Mononuclear cell (primary cell): Measurements from ENCODE around the gene KNOP1. TPM values are rescaled to one million over a fixed set of nuclear protein-coding genes. Genes with fewer than 3 reads are reported as not detected.
A peak's percentile ranks its signal among the peaks of the same experiment; 100 is the strongest.

Experiments used
- H3K27me3 ChIP-seq: 2 replicates; pipeline ENCODE4 v1.6.0; 2011; ENCODE audit warnings: low read length, control low read depth; ENCODE audit not compliant: insufficient read depth
- H3K4me1 ChIP-seq: 2 replicates; pipeline ENCODE4 v1.5.1; 2011; ENCODE audit warnings: mild to moderate bottlenecking, low read length, control low read depth; ENCODE audit not compliant: insufficient read depth
- H3K4me3 ChIP-seq: 2 replicates; pipeline ENCODE4 v1.5.1; 2011; ENCODE audit warnings: mild to moderate bottlenecking, low read length, moderate library complexity
- H3K9me3 ChIP-seq: 2 replicates; pipeline ENCODE4 v1.5.1; 2011; ENCODE audit warnings: low read depth, mild to moderate bottlenecking, control low read depth, low read length
- total RNA-seq: library from RNA; depleted of rRNA; stranded (reverse); fragments of >200 nt; gene quantifications from one replicate; pipeline ENCODE4 v1.2.3, GENCODE V29; 2012

KNOP1 gene, protein sequence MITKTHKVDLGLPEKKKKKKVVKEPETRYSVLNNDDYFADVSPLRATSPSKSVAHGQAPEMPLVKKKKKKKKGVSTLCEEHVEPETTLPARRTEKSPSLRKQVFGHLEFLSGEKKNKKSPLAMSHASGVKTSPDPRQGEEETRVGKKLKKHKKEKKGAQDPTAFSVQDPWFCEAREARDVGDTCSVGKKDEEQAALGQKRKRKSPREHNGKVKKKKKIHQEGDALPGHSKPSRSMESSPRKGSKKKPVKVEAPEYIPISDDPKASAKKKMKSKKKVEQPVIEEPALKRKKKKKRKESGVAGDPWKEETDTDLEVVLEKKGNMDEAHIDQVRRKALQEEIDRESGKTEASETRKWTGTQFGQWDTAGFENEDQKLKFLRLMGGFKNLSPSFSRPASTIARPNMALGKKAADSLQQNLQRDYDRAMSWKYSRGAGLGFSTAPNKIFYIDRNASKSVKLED
- 3.3 TPM for total RNA-seq

DNA sequence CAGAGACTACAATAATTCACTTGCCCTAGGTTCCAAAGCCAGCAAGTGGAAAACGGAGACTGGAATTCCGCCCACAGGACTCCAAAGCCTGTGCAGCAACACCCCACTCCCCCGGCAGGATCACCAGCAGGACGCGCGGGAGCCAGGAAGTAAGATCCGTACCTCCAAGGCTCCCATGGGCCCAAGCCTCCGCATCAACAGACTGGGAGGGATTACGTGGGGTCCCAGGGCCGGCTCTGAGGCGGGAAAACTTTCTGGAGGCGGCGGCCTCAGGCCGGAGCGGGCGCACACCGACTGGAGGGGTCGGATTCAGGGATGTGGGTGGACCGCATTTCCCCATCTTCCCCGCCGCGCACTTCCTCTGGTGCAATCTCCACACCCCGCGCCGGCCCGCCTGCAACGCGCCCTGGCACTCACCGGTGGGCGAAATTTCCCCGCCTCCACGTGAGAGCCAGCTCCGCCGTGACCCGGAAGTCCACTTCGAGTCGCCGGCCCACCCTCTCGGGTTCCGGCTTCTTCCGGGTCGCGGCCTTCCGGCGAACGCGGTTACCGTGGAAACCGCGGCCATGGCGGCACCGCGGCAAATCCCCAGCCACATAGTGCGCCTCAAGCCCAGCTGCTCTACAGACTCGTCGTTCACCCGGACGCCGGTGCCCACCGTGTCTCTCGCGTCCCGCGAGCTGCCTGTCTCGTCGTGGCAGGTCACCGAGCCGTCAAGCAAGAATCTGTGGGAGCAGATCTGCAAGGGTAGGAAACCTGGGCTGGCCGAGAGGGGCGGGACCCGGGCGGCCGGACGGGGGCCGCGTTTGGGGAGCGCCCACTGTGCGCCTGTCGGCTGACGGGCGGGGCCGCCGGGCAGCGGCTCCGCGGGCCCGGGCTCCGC is at the start of gene KNOP1, which contains the start of gene IQCK:
Gene KNOP1 (minus strand): TSS at position 487 of the 883 bp plus-strand sequence. CDS start 3,192 bp downstream, outside the sequence.
Gene IQCK (plus strand): TSS at position 531 of the 883 bp plus-strand sequence. CDS start 36 bp downstream, at position 567.
- H3K4me3 ChIP-seq: peak within 1 kb of the TSS; percentile 92
- no peaks in the 10 kb centered on the region for H3K27me3 ChIP-seq
- no peaks in the 10 kb centered on the region for H3K9me3 ChIP-seq
- peaks cover 18% of the 10 kb centered on the region for H3K4me1 ChIP-seq

DNA sequence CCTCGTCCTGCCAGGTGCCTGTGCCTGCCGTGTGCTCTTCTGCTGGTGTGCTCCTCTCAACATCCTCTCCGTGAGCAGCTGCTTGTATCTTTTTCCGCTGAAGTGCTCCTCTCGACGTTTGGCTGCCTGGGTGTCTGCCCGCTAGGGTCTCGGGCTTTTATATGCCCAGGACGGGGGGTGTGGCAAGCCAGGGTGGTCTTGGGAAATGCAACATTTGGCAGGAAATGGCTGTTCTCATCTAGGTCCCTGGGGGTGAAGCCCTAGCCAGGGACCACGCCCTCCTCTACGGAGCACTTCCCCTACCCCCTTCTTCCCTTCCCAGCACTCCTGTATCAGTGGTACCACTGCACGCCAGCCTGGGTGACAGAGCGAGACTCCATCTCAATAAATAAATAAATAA is 49.5 kb upstream of the KNOP1 start:
- no peaks in the 10 kb centered on the region for H3K27me3 ChIP-seq
- no peaks in the 10 kb centered on the region for H3K9me3 ChIP-seq
- H3K4me1 ChIP-seq: no peaks in the 10 kb centered on the region
- no peak overlapping the region for H3K4me3 ChIP-seq

DNA sequence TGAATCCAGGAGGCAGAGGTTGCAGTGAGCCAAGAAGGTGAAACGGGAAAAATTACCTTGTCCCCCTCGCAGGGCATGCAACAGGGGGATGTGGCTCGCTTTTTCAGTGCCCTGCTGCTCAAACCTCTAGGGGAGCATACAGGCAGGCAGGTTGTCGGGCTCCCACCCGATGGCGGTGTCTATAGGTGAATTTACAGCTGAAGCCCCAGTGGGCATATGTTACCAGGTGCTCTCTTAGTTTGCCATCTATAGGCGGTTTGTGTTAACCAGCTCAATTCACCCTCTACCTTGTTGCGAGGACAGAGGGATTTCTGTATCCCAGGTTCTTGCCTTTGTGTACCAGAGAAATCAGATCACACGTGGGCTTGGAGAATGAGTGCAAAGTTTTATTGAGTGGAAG is 49.0 kb upstream of the KNOP1 start:
- Histone ChIP-seq H3K4me3 (no peak overlapping the region), H3K9me3 (no peaks in the 10 kb centered on the region)

DNA sequence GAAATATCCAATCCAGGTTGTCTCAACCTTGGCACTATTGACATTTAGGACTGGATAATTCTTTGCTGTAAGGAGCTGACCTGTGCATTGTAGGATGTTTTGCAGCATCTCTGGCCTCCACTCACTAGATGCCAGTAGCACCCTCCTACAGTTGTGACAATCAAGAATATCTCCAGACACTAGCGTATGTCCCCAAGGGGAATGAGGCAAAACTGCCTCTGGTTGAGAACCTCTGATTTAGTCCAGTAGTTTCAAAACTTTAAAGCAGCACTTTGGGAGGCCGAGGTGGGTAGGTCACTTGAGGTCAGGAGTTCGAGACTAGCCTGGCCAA is 48.5 kb upstream of the KNOP1 start:
- Histone ChIP-seq H3K4me3 (no peak overlapping the region), H3K4me1 (no peaks in the 10 kb centered on the region), H3K9me3 (no peaks in the 10 kb centered on the region), H3K27me3 (no peaks in the 10 kb centered on the region)

More for the DNA sequence above, 49.0 kb upstream of the KNOP1 start:
- Histone ChIP-seq H3K27me3 (no peaks in the 10 kb centered on the region), H3K4me1 (no peaks in the 10 kb centered on the region)

DNA sequence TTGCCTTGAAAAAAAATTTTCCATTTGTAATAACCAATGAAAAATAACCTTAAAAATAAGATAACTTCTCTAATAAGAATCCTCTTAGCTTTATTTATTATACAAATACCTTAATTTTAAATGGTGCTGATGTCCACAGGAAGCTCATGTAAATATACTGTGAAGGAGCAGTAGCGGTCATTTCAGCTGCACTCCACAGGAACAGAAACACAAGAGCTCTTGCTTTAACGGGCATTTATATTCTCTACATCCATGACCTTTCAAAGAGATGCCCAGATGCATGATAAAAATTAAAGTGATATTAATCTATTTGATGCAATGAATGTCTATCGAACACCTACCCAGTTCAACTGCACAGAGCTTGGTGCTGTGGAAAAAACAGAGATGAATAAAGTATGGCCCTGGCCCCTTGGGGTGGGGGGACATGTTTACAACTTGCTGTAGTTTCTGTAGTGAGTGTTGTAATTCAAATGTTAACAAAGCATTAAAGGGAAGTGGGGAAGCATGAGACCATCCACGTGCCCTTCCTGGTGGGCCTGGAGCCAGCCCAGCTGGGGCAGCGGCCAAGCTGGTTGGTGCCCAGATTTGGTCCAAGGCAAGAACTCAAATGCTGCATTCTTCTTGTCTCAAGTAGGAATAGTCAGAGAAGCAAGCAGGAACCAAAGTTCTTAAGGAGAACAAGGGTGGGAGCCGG is 48.0 kb upstream of the KNOP1 start:
- Histone ChIP-seq H3K27me3 (no peaks in the 10 kb centered on the region), H3K4me1 (no peaks in the 10 kb centered on the region), H3K9me3 (no peaks in the 10 kb centered on the region), H3K4me3 (no peak overlapping the region)

DNA sequence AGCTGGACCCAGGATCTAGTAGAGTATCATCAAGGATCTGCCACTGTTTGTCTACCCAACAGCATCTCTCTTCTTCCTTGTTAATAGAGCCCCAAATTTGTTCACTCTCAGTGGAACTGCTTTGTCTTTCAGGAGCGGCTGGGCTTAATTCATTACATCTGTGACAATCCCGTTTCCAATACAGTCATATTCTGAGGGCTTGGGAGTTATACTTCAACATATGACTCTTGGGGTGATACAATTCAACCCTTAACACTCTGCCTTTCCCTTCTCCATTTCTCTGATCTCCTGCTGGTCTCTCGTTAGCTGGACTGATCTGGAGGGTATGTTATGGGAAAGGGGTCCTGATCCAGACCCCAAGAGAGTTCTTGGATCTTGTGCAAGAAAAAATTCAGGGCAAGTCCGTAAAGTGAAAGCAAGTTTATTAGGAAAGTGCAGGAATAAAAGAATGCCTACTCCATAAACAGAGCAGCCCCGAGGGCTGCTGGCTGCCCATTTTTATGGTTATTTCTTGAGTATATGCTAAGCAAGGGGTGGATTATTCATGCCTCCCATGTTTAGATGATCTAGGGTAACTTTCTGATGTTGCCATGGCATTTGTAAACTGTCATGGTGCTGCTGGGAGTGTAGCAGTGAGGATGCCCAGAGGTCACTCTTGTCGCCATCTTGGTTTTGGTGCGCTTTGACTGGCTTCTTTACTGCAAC is 42.5 kb upstream of the KNOP1 start:
- H3K4me3 ChIP-seq: no peak overlapping the region
- peaks cover 3% of the 10 kb centered on the region for H3K4me1 ChIP-seq
- H3K27me3 ChIP-seq: no peaks in the 10 kb centered on the region
- no peaks in the 10 kb centered on the region for H3K9me3 ChIP-seq

DNA sequence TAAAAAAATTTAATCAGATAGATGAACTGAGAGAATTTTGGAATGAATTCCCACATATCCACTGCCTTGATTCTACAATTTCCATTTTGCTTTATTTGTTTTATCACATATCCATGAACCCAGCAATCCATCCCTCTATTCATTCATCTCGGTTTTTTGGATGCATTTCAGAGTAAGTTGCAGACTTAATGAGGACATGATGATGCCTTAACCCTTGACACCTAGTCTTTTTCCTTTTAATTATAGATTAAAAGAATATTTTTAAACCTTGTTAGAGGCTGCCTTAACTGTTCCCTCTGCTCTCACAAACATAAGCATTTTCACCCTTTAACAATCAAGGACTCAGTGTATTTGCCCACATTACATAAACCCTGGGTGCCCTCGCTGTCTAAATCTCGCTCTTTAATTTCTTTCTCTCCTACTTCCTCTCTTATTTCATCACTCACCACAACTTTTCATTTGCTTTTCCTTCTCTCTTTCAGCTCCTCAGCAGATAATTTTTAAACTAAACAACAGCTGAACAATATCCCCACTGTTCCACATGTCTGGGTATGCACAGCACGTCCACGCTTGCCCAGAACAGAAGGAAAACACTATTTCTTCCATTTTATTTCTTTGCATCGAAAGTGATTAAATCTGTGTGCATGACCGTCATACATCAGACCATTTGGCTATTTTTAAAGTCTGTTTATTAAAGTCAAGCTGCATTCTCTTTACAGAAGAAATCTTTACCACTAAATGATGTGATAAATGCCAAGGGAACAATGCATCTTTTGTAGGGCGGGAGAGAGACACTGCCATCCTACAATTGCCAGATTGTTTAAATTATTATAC is 40.0 kb upstream of the KNOP1 start:
- Histone ChIP-seq H3K4me1 (peaks cover 3% of the 10 kb centered on the region), H3K9me3 (no peaks in the 10 kb centered on the region), H3K27me3 (no peaks in the 10 kb centered on the region), H3K4me3 (no peak overlapping the region)

DNA sequence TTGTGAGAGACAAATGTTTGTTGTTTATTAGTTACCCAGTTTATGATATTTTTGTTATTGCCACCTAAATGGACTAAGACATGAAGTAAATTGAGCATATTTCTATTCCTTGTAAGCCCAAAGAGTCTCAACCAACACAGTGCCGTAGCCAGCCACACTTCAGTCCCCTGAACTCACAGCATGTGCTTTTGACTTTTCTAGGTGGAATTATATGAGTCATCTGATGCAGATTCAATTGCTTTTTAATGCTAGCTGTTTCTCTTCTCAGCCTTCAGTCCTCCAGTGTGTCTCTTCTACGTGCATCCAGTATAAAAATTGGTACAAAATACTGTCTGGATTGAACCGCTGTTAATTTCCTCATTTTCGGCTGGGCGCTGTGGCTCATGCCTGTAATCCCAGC is 39.0 kb upstream of the KNOP1 start:
- H3K4me3 ChIP-seq: no peak overlapping the region
- H3K27me3 ChIP-seq: no peaks in the 10 kb centered on the region
- peaks cover 3% of the 10 kb centered on the region for H3K4me1 ChIP-seq
- no peaks in the 10 kb centered on the region for H3K9me3 ChIP-seq

DNA sequence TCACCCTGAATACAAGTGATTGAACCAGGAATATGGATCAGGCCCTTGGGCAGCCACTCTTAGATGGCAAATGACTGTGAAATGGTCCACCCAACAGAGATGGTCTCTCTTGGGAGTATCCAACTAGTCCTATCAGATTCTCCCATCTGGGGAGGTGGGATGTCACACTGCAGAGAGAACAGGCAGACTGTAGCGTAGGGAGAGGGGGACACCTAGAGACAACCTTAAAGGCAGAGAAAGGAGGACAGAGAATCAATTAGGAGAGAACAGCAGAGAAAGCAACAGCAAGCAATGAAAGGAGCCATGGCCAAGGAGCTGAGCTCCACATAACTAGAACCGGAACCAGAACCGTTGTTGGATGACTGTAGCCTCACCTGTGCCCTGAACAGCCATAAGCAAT is 37.2 kb upstream of the KNOP1 start:
- Histone ChIP-seq H3K9me3 (no peaks in the 10 kb centered on the region), H3K4me3 (no peak overlapping the region), H3K4me1 (peaks cover 3% of the 10 kb centered on the region), H3K27me3 (no peaks in the 10 kb centered on the region)

DNA sequence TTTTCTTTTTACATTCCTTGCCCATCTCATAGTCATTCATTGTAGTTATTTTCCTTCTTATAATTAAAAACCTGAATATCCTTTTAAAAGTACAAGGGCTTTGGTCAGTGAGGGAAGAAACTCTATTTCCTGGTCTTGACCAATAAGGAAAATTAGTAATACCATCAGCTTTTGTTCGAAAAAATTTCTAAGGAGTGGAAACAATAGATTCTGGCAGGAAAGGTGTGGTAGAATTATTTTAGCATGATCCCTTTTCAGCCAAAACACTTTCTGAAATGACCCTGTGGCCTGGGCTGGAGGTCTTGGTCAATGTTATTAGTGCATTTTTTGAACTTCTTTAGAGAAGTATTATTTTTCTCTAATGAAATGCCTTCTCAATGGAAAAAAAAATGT is 36.6 kb upstream of the KNOP1 start:
- Histone ChIP-seq H3K27me3 (no peaks in the 10 kb centered on the region), H3K4me1 (peaks cover 3% of the 10 kb centered on the region), H3K9me3 (no peaks in the 10 kb centered on the region), H3K4me3 (no peak overlapping the region)

DNA sequence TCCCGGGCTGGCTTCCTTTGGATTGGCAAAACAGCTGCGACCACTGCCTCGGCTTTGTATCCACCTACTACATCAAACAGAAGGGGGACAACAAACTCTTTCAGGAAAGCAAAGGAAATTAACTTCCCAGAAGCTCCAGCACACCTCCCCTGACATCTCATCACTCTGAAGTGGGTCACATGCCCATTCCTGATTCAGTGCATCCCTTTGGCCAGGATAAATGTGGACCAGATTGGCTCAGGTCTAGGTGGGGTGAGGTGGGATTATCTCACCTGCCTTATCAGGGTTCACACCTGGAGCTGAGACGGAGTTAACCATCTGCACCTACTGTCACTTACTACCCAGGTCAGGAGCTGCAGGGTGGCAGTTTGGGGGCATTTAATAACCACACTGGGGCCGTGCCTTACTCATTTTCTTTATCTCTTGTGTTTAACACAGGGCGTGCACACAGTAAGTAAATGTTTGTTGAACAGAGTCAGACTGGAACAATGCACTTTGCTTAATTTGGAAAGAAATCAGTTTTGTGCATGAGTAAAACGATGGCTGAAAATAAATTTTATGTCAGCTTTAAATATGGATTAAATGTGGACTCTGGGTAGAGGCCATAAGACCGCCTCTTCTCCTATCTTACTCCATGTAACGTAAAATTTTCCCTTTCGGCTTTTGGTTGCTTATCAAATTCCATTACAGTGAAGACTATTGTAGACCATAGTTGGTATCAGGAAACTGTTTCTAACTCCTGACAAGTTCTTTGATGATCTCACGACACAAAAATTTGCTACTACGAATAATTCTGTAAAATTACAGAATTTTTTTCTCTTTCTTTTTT is 36.0 kb upstream of the KNOP1 start:
- no peak overlapping the region for H3K4me3 ChIP-seq
- peaks cover 3% of the 10 kb centered on the region for H3K4me1 ChIP-seq
- H3K27me3 ChIP-seq: no peaks in the 10 kb centered on the region
- H3K9me3 ChIP-seq: no peaks in the 10 kb centered on the region

DNA sequence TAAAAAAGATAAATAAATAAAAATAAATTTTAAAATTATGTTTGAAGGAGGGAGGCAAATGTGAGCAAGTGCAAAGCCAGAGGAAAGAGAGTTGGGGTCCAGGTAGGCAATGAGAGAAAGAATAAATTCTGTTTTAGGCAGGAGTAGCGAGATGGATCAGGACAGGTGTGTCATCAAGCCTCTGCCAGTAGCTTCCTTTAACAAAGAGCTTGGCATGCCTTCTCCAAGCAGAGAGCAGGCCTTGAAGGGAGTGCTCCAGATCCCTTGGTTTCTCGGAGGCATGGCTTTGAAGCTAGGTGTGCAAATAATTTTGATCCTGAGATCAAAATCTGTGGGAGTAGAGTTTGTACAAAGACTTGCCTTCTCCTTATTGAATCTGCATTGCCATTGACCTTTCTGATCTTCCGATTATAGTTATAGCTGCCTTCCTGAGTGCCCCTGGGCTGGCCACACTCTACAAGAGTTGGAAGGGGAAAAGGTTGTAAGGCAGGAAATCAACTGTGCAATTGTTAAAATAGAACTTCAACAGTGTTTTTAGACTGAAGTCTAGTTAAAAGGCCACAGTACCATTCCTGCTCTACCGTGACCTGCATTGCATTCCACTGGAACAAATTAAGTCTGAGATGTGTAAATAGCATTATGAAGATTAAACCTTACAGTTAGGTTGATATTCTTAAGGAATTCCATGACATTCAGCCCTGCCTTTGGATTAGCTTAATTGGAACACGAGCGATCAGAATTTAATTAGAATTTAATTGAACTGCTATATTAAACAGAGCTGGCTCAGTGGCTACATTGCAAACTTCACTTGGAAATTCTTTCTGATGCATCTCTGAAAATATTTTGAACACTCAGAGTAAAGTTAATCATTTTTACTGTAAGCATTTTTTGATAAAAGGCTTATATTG is 33.7 kb upstream of the KNOP1 start:
- Histone ChIP-seq H3K27me3 (no peaks in the 10 kb centered on the region), H3K4me1 (no peaks in the 10 kb centered on the region), H3K4me3 (no peak overlapping the region), H3K9me3 (no peaks in the 10 kb centered on the region)
